Transverse colon (tissue), 4 donors: Measurements from ENCODE around the gene CTSO. TPM values are rescaled to one million over a fixed set of nuclear protein-coding genes. Genes with fewer than 3 reads are reported as not detected.

Experiments used
- DNase-seq: peaks from one replicate; pipeline ENCODE4 v3.0.0-alpha.2; 2019
- H3K27ac ChIP-seq, 4 donors: fragments of 200-600 bp; sonication (generic); 2 replicates each; pipeline ENCODE4 v1.5.1; 2016 to 2018; ENCODE audit warnings: inconsistent platforms in 4 of 4
- H3K27me3 ChIP-seq: fragments of 200-600 bp; sonication (generic); 2 replicates; pipeline ENCODE4 v1.5.1; 2017; ENCODE audit warnings: inconsistent platforms
- H3K36me3 ChIP-seq, 4 donors: fragments of 200-600 bp; sonication (generic); 2 replicates each; pipeline ENCODE4 v1.5.1; 2017 to 2019; ENCODE audit warnings: inconsistent platforms in 4 of 4
- H3K4me1 ChIP-seq, 4 donors: fragments of 200-600 bp; sonication (generic); 2 replicates each; pipeline ENCODE4 v1.5.1; 2017 to 2020; ENCODE audit warnings: inconsistent platforms in 4 of 4
- H3K4me3 ChIP-seq, 4 donors: fragments of 200-600 bp; sonication (generic); 1 replicate in 1 of 4; 2 replicates in 3 of 4; pipeline versions ENCODE4 v1.5.1 to v1.6.1; 2017 to 2019; ENCODE audit warnings: inconsistent platforms in 4 of 4
- H3K9me3 ChIP-seq, 2 donors: fragments of 200-600 bp; sonication (generic); 2 replicates each; pipeline ENCODE4 v1.5.1; 2017 to 2019; ENCODE audit warnings: inconsistent platforms in 2 of 2
- CTCF ChIP-seq, 5 experiments: fragments of 200-600 bp in 3 of 5; fragments of 450-650 bp in 2 of 5; sonication (generic) in 3 of 5; IDR thresholded peaks; 1 replicate in 2 of 5; 2 replicates in 3 of 5; pipeline ENCODE4 v1.5.1; 2016 to 2017; ENCODE audit warnings: antibody characterized with exemption in 5 of 5, inconsistent platforms in 3 of 5, mild to moderate bottlenecking in 2 of 5, moderate library complexity in 1 of 5
- EP300 ChIP-seq: sonication (generic); formaldehyde crosslinking; IDR thresholded peaks from one replicate; pipeline ENCODE4 v1.6.1; 2017; ENCODE audit warnings: antibody characterized with exemption, low read depth
- POLR2A ChIP-seq: fragments of 450-650 bp; IDR thresholded peaks from one replicate; pipeline ENCODE4 v1.6.1; 2016; ENCODE audit warnings: antibody characterized with exemption, mild to moderate bottlenecking, moderate library complexity
- POLR2AphosphoS5 ChIP-seq, 3 donors: sonication (generic); formaldehyde crosslinking; IDR thresholded peaks; one replicate each; pipeline ENCODE4 v1.6.1; 2016; ENCODE audit warnings: antibody characterized with exemption in 3 of 3
- WGBS, 2 donors: methylation state at CpG; one replicate each; pipeline ENCODE4 v1.1.5; 2018; ENCODE audit warnings: low coverage in 1 of 2; 5-methylcytosine and 5-hydroxymethylcytosine counted together
- in situ Hi-C, 4 donors: fragments of 200-750 bp; cut with MboI; loops; one replicate each; pipeline versions ENCODE4 v1.15.0 to v1.15.1; 2017; ENCODE audit warnings: low sequenced_read_pairs in 3 of 4, low pct_ligation_motif_present in 1 of 4, low pct_unique_long_range_greater_than_20kb in 1 of 4
- intact Hi-C: fragments of 100-400 bp; cut with DNase I; formaldehyde crosslinking; loops from one replicate; pipeline ENCODE4 v1.15.1; 2023; ENCODE audit warnings: low total_unique reads
- total RNA-seq, 4 donors: library from RNA; depleted of rRNA; stranded (reverse); fragments of >200 nt; gene quantifications; one replicate each; pipeline ENCODE4 v1.1.0, GENCODE V29; 2016

CTSO gene
- total RNA-seq, 4 donors from 2014 or later, result 8.2 to 18.7 (median 12.5) TPM; not detected in 1

- Histone ChIP-seq H3K9me3 (no peaks in the 10 kb centered on the region), H3K4me3 (no peak overlapping the region), H3K27me3 (no peaks in the 10 kb centered on the region), H3K36me3 (no peaks in the 10 kb centered on the region), H3K27ac (no peak overlapping the region), H3K4me1 (no peaks in the 10 kb centered on the region)
- TF ChIP-seq POLR2AphosphoS5 (IDR thresholded peaks at IDR 0.05) (no peak), POLR2A (no peak), EP300 (no peak), CTCF (IDR thresholded peaks at IDR 0.05) (no peak)
- in situ Hi-C loops, result loop anchor here in 1 of 4 donors (25.0 kb wide), 1 partner anchor 509 kb away; no protein-coding TSS in a partner anchor
- intact Hi-C loops, result no loop called here
- 63 to 80% methylated on average over 2 to 4 of the region's 4 CpGs for WGBS, 2 donors
- DNase-seq, result no peak
Observed at GRCh38 chr4:155946486-155946885, 7.2 kb downstream of the CTSO start.

- no peak for TF ChIP-seq EP300
- no peak for TF ChIP-seq POLR2AphosphoS5 (IDR thresholded peaks at IDR 0.05)
- TF ChIP-seq CTCF (IDR thresholded peaks at IDR 0.05), result no peak
- no peak for TF ChIP-seq POLR2A
- no peak overlapping the region for H3K27ac ChIP-seq
- no peaks in the 10 kb centered on the region for H3K9me3 ChIP-seq
- in situ Hi-C loops (loop anchor here in 1 of 4 donors (25.0 kb wide), 1 partner anchor 507 kb away; no protein-coding TSS in a partner anchor), intact Hi-C loops (no loop called here)
- H3K4me3 ChIP-seq, result no peak overlapping the region
- WGBS, 2 donors, result 94% methylated on average over 1 of the region's 1 CpG; no CpG with 5 or more reads in 1 of the 2 donors
- no peaks in the 10 kb centered on the region for H3K36me3 ChIP-seq
- H3K27me3 ChIP-seq, result no peaks in the 10 kb centered on the region
- H3K4me1 ChIP-seq, result no peaks in the 10 kb centered on the region
- no peak for DNase-seq
Observed at GRCh38 chr4:155944516-155944915, 9.2 kb downstream of the CTSO start.

GRCh38 chr4:155943605-155944291 lies 9.9 kb downstream of the CTSO start:
- 78 to 81% methylated on average over 3 of the region's 3 CpGs for WGBS, 2 donors
- Histone ChIP-seq H3K4me3 (no peak overlapping the region), H3K36me3 (no peaks in the 10 kb centered on the region), H3K4me1 (no peaks in the 10 kb centered on the region), H3K9me3 (no peaks in the 10 kb centered on the region), H3K27ac (no peak overlapping the region), H3K27me3 (no peaks in the 10 kb centered on the region)
- TF ChIP-seq POLR2AphosphoS5 (IDR thresholded peaks at IDR 0.05) (no peak), CTCF (IDR thresholded peaks at IDR 0.05) (no peak), POLR2A (no peak), EP300 (no peak)
- intact Hi-C loops (no loop called here), in situ Hi-C loops (loop anchor here in 1 of 4 donors (25.0 kb wide), 1 partner anchor 506 kb away; no protein-coding TSS in a partner anchor)
- no peak for DNase-seq

- DNase-seq, result no peak
- H3K4me3 ChIP-seq, result no peak overlapping the region
- in situ Hi-C loops (loop anchor here in 1 of 4 donors (25.0 kb wide), 1 partner anchor 505 kb away; no protein-coding TSS in a partner anchor), intact Hi-C loops (no loop called here)
- no peaks in the 10 kb centered on the region for H3K4me1 ChIP-seq
- H3K27me3 ChIP-seq, result no peaks in the 10 kb centered on the region
- WGBS, 2 donors, result 83 to 100% methylated on average over 1 of the region's 1 CpG
- H3K27ac ChIP-seq, result no peak overlapping the region
- TF ChIP-seq EP300 (no peak), POLR2A (no peak), POLR2AphosphoS5 (IDR thresholded peaks at IDR 0.05) (no peak), CTCF (IDR thresholded peaks at IDR 0.05) (no peak)
- no peaks in the 10 kb centered on the region for H3K9me3 ChIP-seq
- no peaks in the 10 kb centered on the region for H3K36me3 ChIP-seq
Observed at GRCh38 chr4:155941820-155942219, 11.8 kb downstream of the CTSO start.
